ENCODE measurements around the gene GFI1B. TPM values are rescaled to one million over a fixed set of nuclear protein-coding genes. Genes with fewer than 3 reads are reported as not detected.

GFI1B gene
- total and polyA plus RNA-seq, 10 of the 15 experiments (the other 5 are each of a cell fraction or from before 2014, with no cell fraction given) = 0.04 to 0.11 (median 0.05) TPM; not detected in 7

- ChIA-PET SMC1A (ENCODE audit: uncharacterized antibody, unreplicated experiment) (no interaction called here), RAD21 (ENCODE audit: unreplicated experiment) (no interaction called here), CTCF (no interaction called here), POLR2A (no interaction called here)
- H3K4me1 ChIP-seq (ENCODE audit: control insufficient read depth, insufficient read depth, low read length) = peaks cover 7% of the 10 kb centered on the region
- no peak overlapping the region for H3K27ac ChIP-seq (ENCODE audit: control insufficient read depth, insufficient read depth)
- 66% methylated on average over 12 of the region's 13 CpGs for WGBS (ENCODE audit: insufficient coverage, insufficient replicate concordance, low lambda C conversion rate, missing lambda C conversion rate)
- H3K79me2 ChIP-seq (ENCODE audit: control insufficient read depth, insufficient read depth, low read length) = no peaks in the 10 kb centered on the region
- no peak for TF ChIP-seq IKZF1 (conservative IDR thresholded peaks at IDR 0.05)
- TF ChIP-seq PAX5 (IDR thresholded peaks at IDR 0.05; ENCODE audit: borderline replicate concordance, low read depth, low read length) = no peak
- TF ChIP-seq ZSCAN29 (IDR thresholded peaks at IDR 0.05) = no peak
- no peak for TF ChIP-seq ZBED1 (IDR thresholded peaks at IDR 0.05; ENCODE audit: borderline replicate concordance)
- TF ChIP-seq RELA (IDR thresholded peaks at IDR 0.05; ENCODE audit: borderline replicate concordance, partially characterized antibody) = no peak
- TF ChIP-seq RB1 (IDR thresholded peaks at IDR 0.05; ENCODE audit: borderline replicate concordance) = no peak
- TF ChIP-seq WRNIP1 (IDR thresholded peaks at IDR 0.05; ENCODE audit: borderline replicate concordance, low read depth, low read length) = no peak
- no peak for TF ChIP-seq MYB (IDR thresholded peaks at IDR 0.05; ENCODE audit: borderline replicate concordance, low read depth, low read length)
- no peak for TF ChIP-seq E4F1 (IDR thresholded peaks at IDR 0.05; ENCODE audit: borderline replicate concordance, partially characterized antibody)
- TF ChIP-seq BACH1 (IDR thresholded peaks at IDR 0.05; ENCODE audit: borderline replicate concordance) = no peak
- TF ChIP-seq BCLAF1 (IDR thresholded peaks at IDR 0.05) = no peak
- no peak for TF ChIP-seq RELB (IDR thresholded peaks at IDR 0.05; ENCODE audit: low read depth)
- TF ChIP-seq STAT3 (IDR thresholded peaks at IDR 0.05; ENCODE audit: low read depth, low read length) = no peak
- TF ChIP-seq SRF (IDR thresholded peaks at IDR 0.05; ENCODE audit: low read depth in 2 of 2, low read length in 2 of 2) = no peak
- no peak for TF ChIP-seq RBBP5 (conservative IDR thresholded peaks at IDR 0.05)
- TF ChIP-seq POU2F2 (IDR thresholded peaks at IDR 0.05; ENCODE audit: borderline replicate concordance, low read depth, low read length) = no peak
- no peak for TF ChIP-seq KAT2A (conservative IDR thresholded peaks at IDR 0.05; ENCODE audit: control insufficient read depth, low read depth, low read length)
- TF ChIP-seq NR2C1 (IDR thresholded peaks at IDR 0.05) = no peak
- no peak for TF ChIP-seq ZNF274 (IDR thresholded peaks at IDR 0.05; ENCODE audit: insufficient read depth, insufficient read length)
- FAIRE-seq (no peak), ATAC-seq (no peak), DNase-seq (ENCODE audit: low read depth, low spot score) (no peak)
- H4K20me1 ChIP-seq (ENCODE audit: control insufficient read depth, insufficient read depth) = no peaks in the 10 kb centered on the region
- H3K4me3 ChIP-seq = no peak overlapping the region
- in situ Hi-C loops (cut with MboI) (no loop called here), intact Hi-C loops (cut with micrococcal nuclease; ENCODE audit: unreplicated experiment) (no loop called here)
- no peaks in the 10 kb centered on the region for H3K36me3 ChIP-seq (ENCODE audit: control insufficient read depth in 2 of 2, insufficient read depth in 2 of 2, low read length in 1 of 2)
- BruUV-seq (replicated peaks) = no TSS peak
- H3K9ac ChIP-seq (ENCODE audit: control insufficient read depth, insufficient read depth, low read length) = no peak overlapping the region
- no peak overlapping the region for H3K4me2 ChIP-seq (ENCODE audit: control insufficient read depth, insufficient read depth)
- H3K9me3 ChIP-seq (replicated peaks; ENCODE audit: control insufficient read depth, insufficient read depth, low read length) = no peaks in the 10 kb centered on the region
- H3K27me3 ChIP-seq (replicated peaks in 1 of 2; ENCODE audit: control insufficient read depth in 2 of 2, insufficient read depth in 2 of 2, low read length in 1 of 2) = peaks cover 3 to 4% of the 10 kb centered on the region in 2 experiments; a peak in 3 of 4 replicates
- no peak overlapping the region for H2AFZ ChIP-seq (ENCODE audit: control insufficient read depth, low read depth, low read length)
These were observed 10.5 kb downstream of the GFI1B start for GRCh38 chr9:132989014-132989310.

Data from GM12878 (cell line).